SK-MEL-5 (cell line): Measurements from ENCODE around the gene PPP1R9B. TPM values are rescaled to one million over a fixed set of nuclear protein-coding genes. Genes with fewer than 3 reads are reported as not detected.

Experiments
- DNase-seq: peaks from one replicate; pipeline ENCODE4 v3.0.0-alpha.2; 2016; ENCODE audit warnings: low read depth, low spot score
- in situ Hi-C: cut with HindIII; loops from 2 replicates; pipeline ENCODE4 v1.10.0; 2016; ENCODE audit warnings: low sequenced_read_pairs, high pct_unique_total_duplicates, low pct_unique_long_range_greater_than_20kb
- total RNA-seq: library from RNA; depleted of rRNA; stranded (reverse); fragments of >200 nt; shearing (Covaris generic); gene quantifications from 2 replicates; pipeline ENCODE4 v1.2.3, GENCODE V29; 2014

PPP1R9B gene
- total RNA-seq, 1 experiment from 2014 or later, result 36.2 TPM

GRCh38 chr17:50165867-50166517 is 15.5 kb upstream of the PPP1R9B start, which contains the start of gene SGCA:
TSS of gene SGCA (plus strand) at chr17:50166005. CDS start at chr17:50166041, 36 bp downstream.
- in situ Hi-C loops, result no loop called here
- DNase-seq, result no peak

- in situ Hi-C loops, result no loop called here
- no peak for DNase-seq
Observed at GRCh38 chr17:50165466-50165865, 15.0 kb upstream of the PPP1R9B start.

- in situ Hi-C loops, result no loop called here
Observed at GRCh38 chr17:50165066-50165465, 14.6 kb upstream of the PPP1R9B start.

DNA sequence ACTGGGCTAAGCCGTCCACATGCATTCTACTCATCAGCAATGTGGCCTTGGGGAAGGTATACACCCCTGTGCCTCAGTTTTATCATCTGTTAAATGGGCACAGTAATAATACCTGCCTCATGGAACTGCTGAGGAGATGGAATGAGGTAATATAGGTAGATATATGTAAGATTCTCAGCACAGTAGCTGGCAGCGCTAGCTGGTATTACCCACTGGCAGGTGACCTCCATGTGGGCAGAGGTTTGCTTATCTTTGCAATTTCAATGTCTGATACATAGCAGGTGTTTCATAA is 14.2 kb upstream of the PPP1R9B start:
- in situ Hi-C loops, result no loop called here

More at GRCh38 chr17:50165066-50165465, 14.6 kb upstream of the PPP1R9B start:
- no peak for DNase-seq

GRCh38 chr17:50163843-50164696 is 13.6 kb upstream of the PPP1R9B start:
- DNase-seq, result no peak
- in situ Hi-C loops, result no loop called here

More for the DNA sequence above, 14.2 kb upstream of the PPP1R9B start:
- no peak for DNase-seq

GRCh38 chr17:50162466-50163254 is 12.2 kb upstream of the PPP1R9B start:
- DNase-seq, result no peak
- in situ Hi-C loops, result no loop called here

DNA sequence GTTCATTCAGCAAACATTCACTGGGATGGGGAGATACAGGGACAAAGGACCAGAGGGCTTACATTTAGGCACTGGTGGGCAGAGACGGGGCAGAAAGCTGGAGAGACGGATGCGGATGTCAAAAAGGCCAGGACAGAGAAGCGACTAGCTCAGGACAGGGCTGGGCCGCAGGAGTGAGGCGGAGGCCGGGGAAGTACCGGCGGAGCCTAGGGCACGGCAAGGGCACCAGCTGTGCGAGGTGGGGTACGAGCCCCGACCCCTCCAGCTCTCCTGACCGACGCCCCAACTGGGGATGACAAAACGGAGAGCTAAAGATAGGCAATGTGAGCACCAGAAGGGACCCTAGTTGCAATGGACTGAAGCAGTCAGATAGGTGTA is 11.4 kb upstream of the PPP1R9B start:
- no peak for DNase-seq
- in situ Hi-C loops, result no loop called here

GRCh38 chr17:50161023-50161910 is 10.8 kb upstream of the PPP1R9B start:
- in situ Hi-C loops, result no loop called here

DNA sequence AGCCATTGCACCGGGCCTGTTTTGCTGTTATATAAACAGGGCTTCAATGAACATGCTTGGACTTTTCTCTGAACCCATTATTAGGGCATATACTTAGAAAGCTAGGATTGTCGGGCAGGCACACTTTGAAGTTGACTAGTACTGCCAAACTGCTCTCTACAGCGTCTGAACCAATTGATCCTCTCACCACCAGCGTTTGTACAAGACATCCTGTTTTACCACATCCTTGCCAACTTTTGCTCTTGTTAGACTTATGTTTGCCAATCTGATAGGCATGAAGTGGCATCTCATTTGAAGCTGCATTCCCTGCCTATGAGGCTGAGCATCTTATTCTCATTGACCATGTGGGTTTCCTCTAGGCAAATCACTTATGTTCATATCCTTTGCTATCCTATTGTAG is 7.4 kb upstream of the PPP1R9B start:
- in situ Hi-C loops, result no loop called here
- no peak for DNase-seq

More at GRCh38 chr17:50161023-50161910, 10.8 kb upstream of the PPP1R9B start:
- peak; percentile 90 for DNase-seq

DNA sequence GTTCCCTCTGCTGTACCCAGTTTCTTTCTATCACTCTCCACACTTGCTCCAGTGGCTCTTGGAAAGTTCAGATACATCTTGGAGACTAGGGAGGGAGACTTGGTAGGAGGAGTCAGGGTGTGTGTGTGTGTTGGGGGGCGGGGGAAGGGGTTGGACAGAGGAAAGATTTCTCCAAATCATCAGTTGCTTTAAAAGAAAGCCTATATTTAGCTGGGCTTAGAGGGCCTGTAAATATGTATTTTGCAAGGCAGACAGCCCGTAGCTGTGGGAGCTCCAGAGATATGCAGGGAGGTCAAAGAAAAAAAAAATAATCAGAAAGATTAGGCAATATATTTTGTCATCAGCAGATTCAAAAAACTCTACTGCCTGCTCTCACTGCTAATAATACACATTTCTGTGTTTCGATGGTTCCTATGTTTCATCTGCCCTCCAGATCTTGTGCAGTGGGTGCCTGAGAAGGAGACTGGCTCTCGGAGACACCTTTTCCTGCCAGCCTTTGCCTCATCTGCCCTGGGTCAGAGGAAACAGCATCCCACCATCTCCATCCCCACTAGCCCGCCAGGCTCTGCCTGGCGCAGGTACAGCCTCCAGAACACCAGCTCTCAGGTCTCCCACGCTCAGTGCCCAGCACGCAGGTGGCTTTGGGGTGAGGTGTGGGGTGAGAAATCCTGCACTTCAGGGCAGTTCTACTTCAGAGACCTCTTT is 4.8 kb upstream of the PPP1R9B start:
- in situ Hi-C loops, result no loop called here
- no peak for DNase-seq

- DNase-seq, result no peak
- in situ Hi-C loops, result no loop called here
Observed at GRCh38 chr17:50154604-50155003, 4.1 kb upstream of the PPP1R9B start.

DNA sequence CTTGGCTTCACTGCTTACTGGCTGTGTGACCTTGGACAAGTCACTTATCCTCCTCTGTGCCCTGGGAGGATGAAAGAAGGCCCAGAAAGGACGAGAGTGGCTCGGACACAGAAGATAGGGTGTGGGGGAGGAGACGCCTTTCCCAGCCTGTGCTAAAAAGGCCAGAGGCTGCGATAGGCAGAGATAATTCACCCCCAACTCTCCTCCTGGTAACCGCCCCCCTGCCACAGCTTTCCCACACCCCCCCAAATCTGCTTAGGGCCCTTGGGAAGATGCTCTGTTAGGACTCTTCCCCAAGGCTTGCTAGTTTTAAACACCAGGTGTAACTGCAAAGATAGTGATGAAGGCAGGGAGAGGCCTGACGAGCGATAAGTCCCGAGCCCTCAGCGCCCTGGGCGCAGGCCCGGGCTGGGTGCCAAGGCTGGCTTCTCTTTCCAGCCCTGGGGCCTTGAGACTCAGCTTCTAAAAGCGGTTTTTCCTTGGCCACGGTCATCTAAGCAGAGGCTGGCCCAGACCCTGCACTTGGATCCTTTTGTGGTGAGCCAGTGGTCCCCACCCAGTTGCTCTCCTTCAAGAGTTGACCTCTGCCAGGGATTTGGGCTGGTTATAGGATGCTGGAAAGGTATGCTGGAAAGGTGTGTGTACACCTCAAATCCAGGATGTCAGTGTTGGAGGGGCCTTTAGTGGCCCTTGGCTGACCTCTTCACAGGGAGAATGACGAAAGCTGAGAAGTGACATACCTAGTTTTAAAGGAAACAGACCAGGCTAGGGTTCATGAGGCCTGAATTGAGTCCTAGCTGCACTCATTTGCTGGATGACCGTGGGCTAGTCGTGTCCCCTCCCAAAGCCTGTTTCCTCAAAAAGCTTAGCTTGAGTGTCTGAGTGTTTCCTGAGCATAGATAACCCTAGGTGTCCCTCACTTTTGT is 3.4 kb upstream of the PPP1R9B start:
- DNase-seq, result no peak
- in situ Hi-C loops, result no loop called here

DNA sequence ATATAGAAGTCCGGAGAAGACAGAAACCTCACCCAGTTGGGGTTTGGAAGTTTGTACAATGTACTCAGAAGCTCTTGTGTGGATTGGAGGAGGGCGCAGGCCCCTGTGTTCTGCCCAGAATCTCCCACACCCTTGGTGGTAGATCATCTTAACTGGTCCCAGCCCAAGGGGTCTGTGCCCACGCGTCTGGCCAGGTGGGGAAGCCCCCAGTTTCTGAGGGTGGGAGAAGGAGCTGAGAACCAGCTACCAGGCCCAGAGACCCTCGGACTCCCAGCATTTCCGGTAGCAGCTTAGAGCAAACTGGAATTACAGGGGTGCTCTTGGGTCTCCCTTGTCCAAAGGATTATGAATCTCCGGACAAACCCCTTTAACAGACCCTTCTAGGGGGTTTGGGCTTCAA is 2.3 kb upstream of the PPP1R9B start:
- DNase-seq, result no peak
- in situ Hi-C loops, result no loop called here

DNA sequence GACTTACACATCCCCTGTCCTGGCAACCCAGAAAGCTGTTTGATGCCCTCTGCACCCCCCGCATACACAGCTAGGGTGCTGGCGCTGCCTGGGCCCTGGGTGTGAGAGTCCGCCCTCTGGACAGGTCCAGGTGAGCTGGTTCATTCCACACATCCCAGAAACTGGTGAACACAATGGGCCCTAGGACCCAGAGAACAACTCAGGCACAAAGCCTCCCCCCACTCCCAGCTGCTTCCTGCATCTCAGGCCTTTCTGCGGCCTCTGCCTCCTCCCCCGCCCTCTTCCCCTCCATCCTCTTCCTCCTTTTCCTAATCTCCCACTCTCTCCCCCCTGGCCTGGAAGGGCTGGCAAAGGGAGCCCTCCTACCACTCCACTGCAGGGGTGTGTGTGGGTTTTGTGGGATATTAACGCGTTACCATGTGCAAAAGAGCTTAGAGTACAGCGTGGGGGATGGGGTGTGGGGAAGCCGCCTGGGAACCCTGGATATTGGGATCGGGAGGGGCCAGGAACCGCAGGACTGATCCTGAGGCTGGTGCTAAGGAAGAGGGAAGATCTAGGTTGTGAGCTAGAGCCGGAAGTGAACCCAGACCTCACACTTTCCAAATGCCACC is 1.6 kb upstream of the PPP1R9B start:
- DNase-seq, result peak; percentile 88
- in situ Hi-C loops, result no loop called here

GRCh38 chr17:50151041-50151936 is 812 bp upstream of the PPP1R9B start:
- in situ Hi-C loops, result no loop called here
- DNase-seq, result peak; percentile 90
